22Rv1 (cell line): ENCODE measurements around the gene SH3BP2.
"Not testable (repeated sequence)": the region's sequence is repeated elsewhere in the genome, so short reads cannot be mapped to it uniquely, and the experiment has no call there.

Experiments
- H3K27ac ChIP-seq: fragments of 450-650 bp; 2 replicates; pipeline ENCODE4 v1.5.1; 2017
- CTCF ChIP-seq: fragments of 450-650 bp; IDR thresholded peaks from 2 replicates; pipeline ENCODE4 v1.5.1; 2017; ENCODE audit warnings: mild to moderate bottlenecking
- ZFX ChIP-seq: fragments of 450-650 bp; IDR thresholded peaks from 2 replicates; pipeline ENCODE4 v1.6.1; 2017; ENCODE audit warnings: antibody characterized with exemption, borderline replicate concordance

The SH3BP2 gene

GRCh38 chr4:2761035-2761923, 31.6 kb upstream of the SH3BP2 start:
- no peak for TF ChIP-seq ZFX
- no peak for TF ChIP-seq CTCF
- no peak overlapping the region for H3K27ac ChIP-seq

DNA sequence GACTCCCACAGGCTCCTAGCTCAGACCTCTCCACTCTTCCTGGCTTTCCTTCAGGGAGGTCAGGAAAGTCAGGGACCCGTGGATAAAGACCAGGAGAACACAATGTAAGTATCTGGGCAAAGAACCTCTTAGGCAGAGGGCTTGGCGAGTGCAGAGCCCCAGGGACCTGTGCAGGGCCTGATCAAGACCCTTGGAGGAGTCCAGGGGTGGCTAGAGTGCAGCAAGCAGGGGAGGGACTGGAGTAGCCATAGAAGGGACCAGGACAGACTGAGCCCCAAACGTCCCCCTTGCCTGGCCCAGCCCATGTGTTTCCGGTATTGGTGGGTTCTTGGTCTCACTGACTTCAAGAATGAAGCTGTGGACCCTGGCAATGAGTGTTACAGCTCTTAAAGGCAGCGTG, 30.8 kb upstream of the SH3BP2 start:
- no peak for TF ChIP-seq ZFX
- no peak for TF ChIP-seq CTCF
- H3K27ac ChIP-seq, result no peak overlapping the region

DNA sequence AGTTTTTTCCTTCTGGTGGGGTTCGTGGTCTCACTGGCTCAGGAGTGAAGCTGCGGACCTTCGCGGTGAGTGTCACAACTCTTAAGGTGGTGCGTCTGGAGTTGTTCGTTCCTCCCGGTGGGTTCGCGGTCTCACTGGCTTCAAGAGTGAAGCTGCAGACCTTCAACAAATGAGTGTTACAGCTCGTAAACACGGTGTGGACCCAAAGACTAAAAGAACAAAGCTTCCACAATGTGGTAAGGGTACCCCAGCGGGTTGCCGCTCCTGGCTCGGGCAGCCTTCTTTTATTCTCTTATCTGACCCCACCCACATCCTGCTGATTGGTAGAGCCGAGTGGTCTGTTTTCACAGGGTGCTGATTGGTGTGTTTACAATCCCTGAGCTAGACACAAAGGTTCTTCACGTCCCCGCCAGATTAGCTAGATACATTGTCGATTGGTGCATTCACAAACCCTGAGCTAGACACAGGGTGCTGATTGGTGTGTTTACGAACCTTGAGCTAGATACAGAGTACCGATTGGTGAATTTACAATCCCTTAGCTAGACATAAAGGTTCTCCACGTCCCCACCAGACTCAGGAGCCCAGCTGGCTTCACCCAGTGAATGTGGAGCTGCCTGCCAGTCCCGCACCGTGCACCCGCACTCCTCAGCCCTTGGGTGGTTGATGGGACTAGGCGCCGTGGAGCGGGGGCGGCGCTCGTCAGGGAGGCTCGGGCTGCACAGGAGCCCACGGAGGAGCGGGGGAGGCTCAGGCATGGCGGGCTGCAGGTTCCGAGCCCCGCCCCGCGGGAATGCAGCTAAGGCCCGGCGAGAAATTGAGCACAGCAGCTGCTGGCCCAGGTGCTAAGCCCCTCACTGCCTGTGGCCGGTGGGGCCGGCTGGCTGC, 30.2 kb upstream of the SH3BP2 start:
- H3K27ac ChIP-seq, result not testable (repeated sequence)

- H3K27ac ChIP-seq, result no peak overlapping the region
- no peak for TF ChIP-seq CTCF
- TF ChIP-seq ZFX, result no peak
These were observed 29.3 kb upstream of the SH3BP2 start for GRCh38 chr4:2763511-2763967.

GRCh38 chr4:2765832-2766526, 26.9 kb upstream of the SH3BP2 start:
- H3K27ac ChIP-seq, result no peak overlapping the region
- TF ChIP-seq CTCF, result no peak
- TF ChIP-seq ZFX, result no peak

DNA sequence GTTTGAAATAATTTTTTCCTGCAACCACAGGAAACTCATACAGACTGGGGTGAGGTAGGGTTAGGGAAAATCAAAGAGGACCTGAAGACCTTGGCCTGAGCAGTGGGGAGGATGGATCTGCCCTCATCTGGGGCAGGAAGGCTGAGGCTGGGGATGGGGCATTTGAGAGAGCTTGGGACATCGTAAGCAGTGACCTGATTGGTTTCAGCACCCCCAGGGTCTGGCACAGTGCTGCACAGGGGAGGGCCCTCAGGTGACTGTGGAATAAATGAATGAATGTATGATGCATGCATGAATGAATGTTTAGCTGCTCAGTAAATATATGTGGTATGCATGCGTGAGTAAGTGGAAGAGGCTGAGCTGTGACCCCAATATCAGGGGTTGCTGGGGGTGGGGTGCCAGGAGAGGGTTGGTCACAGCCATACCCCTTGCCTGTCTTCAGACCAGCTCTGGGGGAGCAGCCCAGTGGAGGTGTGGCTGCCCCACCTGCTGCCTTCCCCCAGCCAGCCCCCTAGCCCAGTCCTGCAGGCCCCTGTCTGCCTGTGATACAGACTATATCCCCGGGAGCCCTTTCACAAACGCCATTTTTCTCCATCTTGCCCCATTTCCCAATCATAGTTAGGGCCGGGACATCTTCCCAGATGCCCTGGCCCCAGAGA, 25.7 kb upstream of the SH3BP2 start:
- H3K27ac ChIP-seq, result no peak overlapping the region
- no peak for TF ChIP-seq CTCF
- TF ChIP-seq ZFX, result no peak

- no peak for TF ChIP-seq CTCF
- TF ChIP-seq ZFX, result no peak
- no peak overlapping the region for H3K27ac ChIP-seq
These were observed 25.2 kb upstream of the SH3BP2 start for GRCh38 chr4:2767705-2768074.
